Smooth muscle cell (in vitro differentiated cells): ENCODE results near the gene TTC21B. TPM values are rescaled to one million over a fixed set of nuclear protein-coding genes. Genes with fewer than 3 reads are reported as not detected.
"Not testable (repeated sequence)": the region's sequence is repeated elsewhere in the genome, so short reads cannot be mapped to it uniquely, and the experiment has no call there.

Experiments used
- DNase-seq: peaks from one replicate; lab custom pipeline; 2025; ENCODE audit not compliant: unreplicated experiment; lab: John Stamatoyannopoulos, UW
- H2AFZ ChIP-seq: fragments of 200-600 bp; sonication (generic); 2 replicates; pipeline ENCODE4 v1.6.0; 2016; ENCODE audit warnings: antibody characterized with exemption, low read depth, mild to moderate bottlenecking
- H3F3A ChIP-seq: fragments of 200-600 bp; sonication (generic); 2 replicates; pipeline ENCODE4 v1.6.0; 2017; ENCODE audit warnings: antibody characterized with exemption, low read depth
- H3K27ac ChIP-seq: fragments of 200-600 bp; sonication (generic); 2 replicates; pipeline ENCODE4 v1.5.1; 2016; ENCODE audit warnings: low read depth, mild to moderate bottlenecking
- H3K27me3 ChIP-seq: fragments of 200-600 bp; sonication (generic); 2 replicates; pipeline ENCODE4 v1.6.1; 2016; ENCODE audit warnings: low read depth, mild to moderate bottlenecking
- H3K36me3 ChIP-seq: fragments of 200-600 bp; sonication (generic); 2 replicates; pipeline ENCODE4 v1.5.1; 2016; ENCODE audit warnings: low read depth
- H3K4me1 ChIP-seq: fragments of 200-600 bp; sonication (generic); 2 replicates; pipeline ENCODE4 v1.5.1; 2016; ENCODE audit warnings: low read depth
- H3K4me2 ChIP-seq: fragments of 200-600 bp; sonication (generic); 2 replicates; pipeline ENCODE4 v1.6.0; 2016; ENCODE audit warnings: mild to moderate bottlenecking
- H3K4me3 ChIP-seq: fragments of 200-600 bp; sonication (generic); 2 replicates; pipeline ENCODE4 v1.5.1; 2016; ENCODE audit warnings: mild to moderate bottlenecking
- H3K79me2 ChIP-seq: fragments of 200-600 bp; sonication (generic); 2 replicates; pipeline ENCODE4 v1.6.0; 2016; ENCODE audit warnings: low read depth, mild to moderate bottlenecking
- H3K9ac ChIP-seq: fragments of 200-600 bp; sonication (generic); 2 replicates; pipeline ENCODE4 v1.6.0; 2016; ENCODE audit warnings: low read depth
- H3K9me3 ChIP-seq: fragments of 200-600 bp; sonication (generic); replicated peaks from 2 replicates; pipeline ENCODE4 v1.5.1; 2016; ENCODE audit warnings: low read depth
- H4K20me1 ChIP-seq: fragments of 200-600 bp; sonication (generic); 2 replicates; pipeline ENCODE4 v1.6.0; 2016; ENCODE audit warnings: low read depth
- WGBS: methylation state at CpG from one replicate; pipeline ENCODE4 v1.1.7; 2016; ENCODE audit warnings: low lambda C conversion rate; 5-methylcytosine and 5-hydroxymethylcytosine counted together
- polyA plus RNA-seq: library from polyadenylated mRNA; unstranded; fragments of >200 nt; fragmentation: Nextera tagmentation; extraction: Ambion mirVana; gene quantifications from 2 replicates; pipeline ENCODE4 v1.2.1, GENCODE V29; 2016
- total RNA-seq: library from RNA; depleted of rRNA; stranded (reverse); fragments of >200 nt; gene quantifications from 2 replicates; pipeline ENCODE4 v1.2.3, GENCODE V29; 2014
- TF ChIP-seq, protein P1 (sequence below): fragments of 200-600 bp; sonication (generic); IDR thresholded peaks from 2 replicates; pipeline ENCODE4 v1.5.1; 2017; ENCODE audit warnings: borderline replicate concordance, mild to moderate bottlenecking, antibody characterized with exemption; ENCODE audit not compliant: insufficient read depth, poor library complexity, severe bottlenecking

The TTC21B gene
- total and polyA plus RNA-seq, 2 experiments from 2014 or later, result 5.5 to 48.0 TPM

DNA sequence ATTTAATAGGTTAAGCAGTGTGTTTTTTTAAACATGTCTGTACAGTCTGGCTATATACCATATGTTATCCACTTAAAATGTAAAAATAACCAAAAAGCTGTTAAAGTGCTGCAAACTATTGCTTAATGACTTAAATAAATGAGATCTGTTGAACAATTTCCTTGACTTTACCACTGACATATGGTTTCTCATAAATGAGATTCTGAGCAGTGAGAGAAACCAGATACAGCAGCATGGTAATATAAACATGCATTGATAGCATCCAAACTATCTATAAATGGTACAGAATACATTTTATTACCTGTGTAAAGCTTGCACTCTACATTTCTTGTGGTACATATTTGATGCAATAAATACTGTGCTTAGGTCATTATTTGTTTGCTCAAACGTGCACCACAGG, 36.3 kb upstream of the TTC21B start:
- H3K9me3 ChIP-seq, result no peaks in the 10 kb centered on the region
- H3K36me3 ChIP-seq, result no peaks in the 10 kb centered on the region
- peaks cover 5% of the 10 kb centered on the region for H3K27me3 ChIP-seq
- H3K79me2 ChIP-seq, result no peaks in the 10 kb centered on the region
- 46% methylated on average over 1 of the region's 1 CpG for WGBS
- H4K20me1 ChIP-seq, result no peaks in the 10 kb centered on the region
- no peaks in the 10 kb centered on the region for H3F3A ChIP-seq
- no peak for DNase-seq
- H3K4me2 ChIP-seq, result no peak overlapping the region
- TF ChIP-seq, protein P1, sequence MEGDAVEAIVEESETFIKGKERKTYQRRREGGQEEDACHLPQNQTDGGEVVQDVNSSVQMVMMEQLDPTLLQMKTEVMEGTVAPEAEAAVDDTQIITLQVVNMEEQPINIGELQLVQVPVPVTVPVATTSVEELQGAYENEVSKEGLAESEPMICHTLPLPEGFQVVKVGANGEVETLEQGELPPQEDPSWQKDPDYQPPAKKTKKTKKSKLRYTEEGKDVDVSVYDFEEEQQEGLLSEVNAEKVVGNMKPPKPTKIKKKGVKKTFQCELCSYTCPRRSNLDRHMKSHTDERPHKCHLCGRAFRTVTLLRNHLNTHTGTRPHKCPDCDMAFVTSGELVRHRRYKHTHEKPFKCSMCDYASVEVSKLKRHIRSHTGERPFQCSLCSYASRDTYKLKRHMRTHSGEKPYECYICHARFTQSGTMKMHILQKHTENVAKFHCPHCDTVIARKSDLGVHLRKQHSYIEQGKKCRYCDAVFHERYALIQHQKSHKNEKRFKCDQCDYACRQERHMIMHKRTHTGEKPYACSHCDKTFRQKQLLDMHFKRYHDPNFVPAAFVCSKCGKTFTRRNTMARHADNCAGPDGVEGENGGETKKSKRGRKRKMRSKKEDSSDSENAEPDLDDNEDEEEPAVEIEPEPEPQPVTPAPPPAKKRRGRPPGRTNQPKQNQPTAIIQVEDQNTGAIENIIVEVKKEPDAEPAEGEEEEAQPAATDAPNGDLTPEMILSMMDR, result no peak
- no peak overlapping the region for H2AFZ ChIP-seq
- H3K4me1 ChIP-seq, result no peaks in the 10 kb centered on the region
- H3K9ac ChIP-seq, result no peak overlapping the region
- no peak overlapping the region for H3K27ac ChIP-seq
- no peak overlapping the region for H3K4me3 ChIP-seq

DNA sequence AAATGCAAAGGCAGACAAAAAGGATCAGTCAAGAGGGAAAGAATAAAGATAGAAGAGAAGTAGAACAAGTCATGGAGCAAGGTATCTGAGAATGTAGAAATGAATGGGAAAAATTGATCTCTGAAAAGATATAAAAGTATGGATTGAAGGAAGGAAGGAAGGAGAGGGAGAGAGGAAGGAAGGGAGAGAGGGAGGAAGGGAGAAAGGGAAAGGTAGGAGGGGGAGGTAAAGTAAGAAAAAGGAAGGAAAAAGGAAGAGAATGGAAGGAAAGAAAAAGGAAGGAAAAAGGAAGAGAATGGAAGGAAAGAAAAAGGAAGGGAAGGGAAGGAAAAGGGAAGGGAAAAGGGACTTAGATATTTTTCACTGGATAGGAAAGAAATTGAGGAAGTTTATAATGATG, 31.5 kb upstream of the TTC21B start:
- H3K9me3 ChIP-seq, result no peaks in the 10 kb centered on the region
- no peak overlapping the region for H3K9ac ChIP-seq
- H4K20me1 ChIP-seq, result no peaks in the 10 kb centered on the region
- no peak for DNase-seq
- no peaks in the 10 kb centered on the region for H3K36me3 ChIP-seq
- no peaks in the 10 kb centered on the region for H3K4me1 ChIP-seq
- H3K79me2 ChIP-seq, result no peaks in the 10 kb centered on the region
- peaks cover 9% of the 10 kb centered on the region for H3K27me3 ChIP-seq
- no peaks in the 10 kb centered on the region for H3F3A ChIP-seq
- no peak overlapping the region for H3K4me2 ChIP-seq
- no peak overlapping the region for H2AFZ ChIP-seq
- TF ChIP-seq, protein P1, result no peak
- H3K4me3 ChIP-seq, result no peak overlapping the region
- no peak overlapping the region for H3K27ac ChIP-seq

DNA sequence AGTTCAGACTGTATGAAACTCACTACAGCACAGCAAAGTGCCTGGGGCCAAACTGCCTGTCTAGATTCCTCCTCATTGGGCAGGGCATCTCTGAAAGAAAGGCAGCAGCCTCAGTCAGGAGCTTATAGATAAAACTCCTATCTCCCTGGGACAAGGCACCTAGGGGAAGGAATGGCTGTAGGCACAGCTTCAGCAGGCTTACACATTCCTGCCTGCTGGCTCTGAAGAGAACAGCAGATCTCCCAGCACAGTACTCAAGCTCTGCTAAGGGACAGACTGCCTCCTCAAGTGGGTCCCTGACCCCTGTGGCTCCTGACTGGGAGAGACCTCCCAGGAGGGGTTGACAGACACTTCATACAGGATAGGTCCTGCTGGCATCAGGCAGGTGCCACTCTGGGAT, 18.6 kb upstream of the TTC21B start:
- H3K4me2 ChIP-seq, H3K9me3 ChIP-seq, H3K4me1 ChIP-seq, H3K36me3 ChIP-seq, H3K27me3 ChIP-seq, H3K79me2 ChIP-seq, H4K20me1 ChIP-seq, DNase-seq, H3K27ac ChIP-seq, H3F3A ChIP-seq, H3K9ac ChIP-seq, H3K4me3 ChIP-seq, H2AFZ ChIP-seq: not testable (repeated sequence)

DNA sequence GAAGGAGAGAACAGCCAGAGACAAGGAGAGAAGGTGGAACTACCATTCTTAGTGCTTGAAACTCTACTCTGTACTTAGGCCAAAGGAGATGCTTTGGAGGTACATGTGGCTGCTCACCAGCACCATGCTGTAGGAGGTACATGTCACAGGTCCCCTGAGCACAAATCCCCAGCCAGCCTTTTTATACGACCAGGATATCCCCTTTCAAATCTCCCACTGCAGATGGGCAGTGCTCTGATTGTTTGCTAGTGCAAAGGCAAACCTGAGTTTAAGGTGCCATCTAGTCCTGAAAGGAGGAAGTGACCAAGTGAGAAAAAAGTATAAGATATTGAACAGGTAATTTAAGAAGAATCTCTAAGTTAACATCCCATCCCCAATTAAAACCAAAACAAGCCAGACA, 17.1 kb upstream of the TTC21B start:
- no peak for DNase-seq
- Histone ChIP-seq H4K20me1 (no peaks in the 10 kb centered on the region), H2AFZ (no peak overlapping the region), H3K9me3 (no peaks in the 10 kb centered on the region), H3K27ac (no peak overlapping the region), H3K4me2 (no peak overlapping the region), H3F3A (no peaks in the 10 kb centered on the region), H3K36me3 (no peaks in the 10 kb centered on the region), H3K4me3 (no peak overlapping the region), H3K27me3 (no peaks in the 10 kb centered on the region), H3K79me2 (no peaks in the 10 kb centered on the region), H3K9ac (no peak overlapping the region), H3K4me1 (no peaks in the 10 kb centered on the region)
- 45% methylated on average over 1 of the region's 1 CpG for WGBS
- TF ChIP-seq, protein P1, result no peak
